ENCODE measurements around the gene CNDP1.
"Not testable (repeated sequence)": the region's sequence is repeated elsewhere in the genome, so short reads cannot be mapped to it uniquely, and the experiment has no call there.

The CNDP1 gene

GRCh38 chr18:74521068-74521725, 13.1 kb upstream of the CNDP1 start:
- no peak for DNase-seq (ENCODE audit: low spot score)

- DNase-seq (ENCODE audit: low spot score): no peak
Measured at GRCh38 chr18:74522635-74523548, 11.4 kb upstream of the CNDP1 start.

DNA sequence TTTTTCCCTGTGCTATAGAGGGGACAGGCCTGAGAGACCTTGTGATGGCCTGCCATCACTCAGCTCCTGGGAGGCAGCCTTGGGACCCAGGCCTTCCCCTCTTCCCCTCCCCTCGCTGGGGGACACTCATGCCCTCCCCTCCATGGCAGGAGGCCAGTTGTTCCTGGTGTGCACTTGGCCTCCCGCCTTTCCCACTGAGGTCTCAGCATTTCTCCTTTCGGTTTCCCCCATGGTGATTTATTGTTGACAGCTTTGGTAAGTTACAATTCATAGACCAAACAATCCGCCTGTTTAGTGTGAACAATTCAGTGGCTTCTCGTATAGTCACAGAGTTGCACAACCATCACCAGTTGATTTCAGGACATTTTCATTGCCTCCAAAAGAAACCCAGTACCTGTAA, 10.2 kb upstream of the CNDP1 start:
- DNase-seq (ENCODE audit: low spot score): no peak

DNA sequence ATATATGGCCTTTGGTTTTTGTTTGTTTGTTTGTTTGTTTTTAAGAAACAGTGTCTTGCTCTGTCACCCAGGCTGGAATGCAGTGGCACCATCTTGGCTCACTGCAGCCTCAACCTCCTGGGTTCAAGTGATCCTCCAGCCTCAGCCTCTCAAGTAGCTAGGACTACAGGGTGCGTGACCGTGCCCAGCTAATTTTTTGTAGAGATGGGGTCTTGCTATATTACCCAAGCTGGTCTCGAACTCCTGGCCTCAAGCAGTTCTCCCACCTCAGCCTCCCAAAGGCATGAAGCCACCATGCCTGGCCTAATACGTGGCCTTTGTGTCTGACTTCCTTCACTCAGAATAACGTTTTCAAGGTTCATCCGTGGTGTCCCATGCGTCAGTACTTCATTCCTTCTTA, 9.4 kb upstream of the CNDP1 start:
- DNase-seq (ENCODE audit: low spot score): not testable (repeated sequence)

GRCh38 chr18:74525741-74526140, 8.6 kb upstream of the CNDP1 start:
- no peak for DNase-seq (ENCODE audit: low spot score)

GRCh38 chr18:74526488-74526887, 7.8 kb upstream of the CNDP1 start:
- DNase-seq (ENCODE audit: low spot score): no peak

GRCh38 chr18:74528478-74528877, 5.8 kb upstream of the CNDP1 start:
- no peak for DNase-seq (ENCODE audit: low spot score)

DNA sequence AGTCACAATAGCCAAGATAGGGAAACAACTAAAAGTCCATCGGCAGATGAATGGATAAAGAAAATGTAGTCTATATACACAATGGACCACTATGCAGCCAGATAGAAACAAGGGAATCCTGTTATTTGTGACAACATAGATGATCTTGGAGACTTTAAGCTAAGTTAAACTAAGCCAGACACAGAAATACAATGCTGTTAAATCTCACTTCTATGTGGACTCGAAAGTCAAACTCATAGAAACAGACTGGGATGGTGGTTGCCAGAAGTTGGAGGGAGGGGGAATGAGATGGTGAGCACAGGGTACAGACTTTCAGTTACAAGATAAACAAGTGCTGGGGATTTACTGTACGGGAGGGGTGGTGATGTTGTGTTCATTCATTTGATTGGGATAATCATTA, 5.4 kb upstream of the CNDP1 start:
- no peak for DNase-seq (ENCODE audit: low spot score)

- DNase-seq (ENCODE audit: low spot score): no peak
Measured at GRCh38 chr18:74529378-74529777, 4.9 kb upstream of the CNDP1 start.

- no peak for DNase-seq (ENCODE audit: low spot score)
Measured at GRCh38 chr18:74529811-74530583, 4.3 kb upstream of the CNDP1 start.

- no peak for DNase-seq (ENCODE audit: low spot score)
Measured at GRCh38 chr18:74530584-74530862, 3.8 kb upstream of the CNDP1 start.

DNA sequence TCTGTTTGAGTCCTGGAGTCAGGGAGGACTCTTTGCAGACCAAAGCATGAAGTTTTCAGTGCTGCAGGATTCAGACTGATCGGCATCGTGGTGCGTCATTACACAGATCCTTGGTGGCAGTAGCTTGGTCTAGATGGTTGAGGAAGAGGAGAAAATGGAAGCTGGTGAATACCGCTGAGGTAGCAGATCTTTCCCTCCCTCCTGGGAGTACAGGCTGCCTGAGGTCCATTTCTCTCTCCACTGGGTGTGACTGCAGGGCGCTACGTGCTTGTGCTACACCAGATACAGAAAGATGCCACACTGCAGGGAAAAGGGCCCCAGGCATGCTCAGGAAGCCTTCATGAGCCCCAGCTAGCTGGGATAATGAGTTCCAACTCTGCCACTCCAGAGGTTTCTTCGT, 3.3 kb upstream of the CNDP1 start:
- DNase-seq (ENCODE audit: low spot score): no peak

- DNase-seq (ENCODE audit: low spot score): no peak
Measured at GRCh38 chr18:74532511-74533025, 1.7 kb upstream of the CNDP1 start.

DNA sequence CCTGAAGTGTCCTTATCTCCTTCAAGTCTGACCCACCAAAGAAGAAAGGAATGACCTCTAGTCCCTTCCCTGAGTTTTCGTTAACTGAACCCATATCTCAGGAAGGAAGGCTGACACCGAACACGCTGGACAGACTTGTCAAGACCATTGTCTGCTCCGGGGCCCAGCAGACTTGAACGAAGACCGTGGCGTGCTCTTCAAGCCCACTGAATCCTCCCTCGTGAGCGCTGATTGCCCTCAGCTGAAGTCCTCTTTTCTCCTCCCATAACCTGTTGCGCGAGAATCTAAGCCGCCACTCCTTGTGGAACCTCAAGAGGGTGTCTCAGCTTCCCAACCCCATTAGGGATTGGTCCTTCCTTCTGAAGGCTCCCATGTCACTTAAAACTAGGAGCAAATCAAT, 634 bp upstream of the CNDP1 start:
- DNase-seq (ENCODE audit: low spot score): no peak

DNA sequence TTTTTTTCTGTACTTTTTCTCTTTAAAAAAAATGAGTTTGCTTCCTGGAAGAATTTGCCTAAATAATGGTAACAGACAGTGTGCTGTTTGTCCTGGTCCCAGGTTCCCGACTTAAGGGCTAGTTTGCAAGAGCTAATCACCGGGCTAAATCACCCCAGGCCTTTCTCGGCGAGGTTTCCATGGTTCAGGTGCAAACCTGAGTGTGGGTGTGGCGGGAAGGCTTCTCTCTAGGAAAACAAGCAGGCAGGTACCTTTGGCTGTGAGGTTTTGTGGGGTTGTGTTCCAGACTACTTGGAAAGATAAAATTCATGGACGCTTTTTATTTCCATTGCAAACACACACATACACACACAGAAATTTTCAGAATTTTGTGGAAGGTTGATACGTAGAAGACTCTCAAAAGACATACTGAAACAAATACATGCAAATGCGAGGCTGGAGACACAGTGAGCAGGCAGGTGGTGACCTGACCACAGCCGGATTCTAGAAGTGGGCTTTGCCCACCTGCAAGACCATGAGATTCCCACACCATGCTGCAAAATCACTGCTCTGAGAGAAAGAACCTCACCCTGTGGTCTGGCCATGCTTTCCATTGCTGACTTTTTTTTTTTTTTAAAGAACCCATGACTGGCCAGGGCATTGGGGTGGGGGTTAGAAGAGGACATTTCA, 815 bp downstream of the CNDP1 start:
- DNase-seq (ENCODE audit: low spot score): no peak

DNA sequence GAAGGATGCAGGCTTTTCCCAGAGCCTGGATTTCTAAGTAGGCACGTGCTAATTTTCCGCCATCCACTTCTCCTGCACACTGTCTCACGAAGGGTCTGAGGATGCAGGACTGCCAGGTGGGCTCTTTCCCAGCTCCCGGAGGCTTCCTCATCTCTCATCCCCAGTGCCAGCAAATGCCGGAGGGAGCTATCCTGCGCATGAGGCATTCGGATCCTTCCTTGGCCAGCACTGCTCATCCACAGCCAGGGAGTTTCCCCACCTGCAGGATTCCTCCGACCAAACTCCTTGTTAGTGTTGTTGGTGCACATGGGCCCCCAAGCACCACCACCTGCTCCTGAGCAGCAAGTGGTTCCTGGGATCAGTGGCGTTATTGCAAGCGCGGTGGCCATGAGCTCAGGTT, 5.0 kb downstream of the CNDP1 start:
- no peak for DNase-seq (ENCODE audit: low spot score)

DNA sequence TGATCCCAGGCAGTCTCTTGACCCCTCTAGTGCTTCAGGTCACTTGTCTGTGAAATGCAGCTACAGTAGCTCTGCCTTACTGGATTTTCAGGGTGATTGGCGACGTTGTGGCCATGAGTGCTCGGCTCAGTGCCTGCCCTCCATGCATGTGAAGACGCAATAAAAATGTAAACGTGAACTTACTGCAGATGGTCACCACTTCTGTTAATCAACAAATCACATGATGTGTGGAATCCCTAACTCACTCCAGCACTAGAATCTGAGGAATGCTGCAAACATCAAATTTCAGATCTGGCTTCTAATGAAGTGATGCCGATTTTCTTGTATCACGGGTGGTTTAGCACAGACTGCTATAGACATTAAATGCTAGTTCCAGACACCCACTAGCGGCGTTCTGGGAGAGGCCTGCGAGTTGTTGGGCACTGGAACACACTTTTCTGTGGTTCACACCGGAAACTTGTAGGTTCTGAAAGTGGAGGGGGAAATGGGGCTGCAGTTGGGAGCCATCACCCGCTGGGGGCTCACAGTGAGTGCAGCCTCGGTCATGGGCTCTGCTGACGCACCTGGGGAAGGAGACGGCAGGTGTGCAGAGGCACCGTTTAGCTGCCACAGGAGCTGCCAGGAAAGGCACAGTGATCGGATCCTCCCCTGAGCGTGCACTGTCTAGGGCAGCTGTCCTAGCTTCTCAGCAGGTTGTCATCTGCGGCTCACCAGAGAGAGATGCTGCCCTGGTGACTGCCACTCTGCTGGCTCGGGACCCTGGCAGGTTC, 6.5 kb downstream of the CNDP1 start:
- no peak for DNase-seq (ENCODE audit: low spot score)

- no peak for DNase-seq (ENCODE audit: low spot score)
Measured at GRCh38 chr18:74541703-74542555, 7.6 kb downstream of the CNDP1 start.

DNA sequence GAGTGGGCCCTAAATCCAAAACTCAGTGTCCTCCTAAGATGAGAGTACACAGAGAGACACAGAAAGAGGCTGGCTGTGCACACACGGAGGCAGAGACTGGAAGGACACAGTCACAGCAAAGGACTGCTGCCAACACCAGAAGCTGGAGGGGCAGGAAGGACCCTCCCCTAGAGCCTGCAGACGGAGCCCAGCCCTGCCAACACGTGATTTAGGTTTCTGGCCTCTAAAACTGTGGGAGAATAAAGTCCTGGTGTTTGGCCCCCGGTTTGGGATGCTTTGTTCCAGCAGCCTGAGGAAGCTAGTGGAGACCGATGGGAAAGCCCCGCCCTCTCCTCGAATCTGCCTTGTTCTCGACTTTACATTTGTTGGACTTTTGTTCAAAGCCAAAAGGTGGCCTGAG, 10.6 kb downstream of the CNDP1 start:
- DNase-seq (ENCODE audit: low spot score): no peak

DNA sequence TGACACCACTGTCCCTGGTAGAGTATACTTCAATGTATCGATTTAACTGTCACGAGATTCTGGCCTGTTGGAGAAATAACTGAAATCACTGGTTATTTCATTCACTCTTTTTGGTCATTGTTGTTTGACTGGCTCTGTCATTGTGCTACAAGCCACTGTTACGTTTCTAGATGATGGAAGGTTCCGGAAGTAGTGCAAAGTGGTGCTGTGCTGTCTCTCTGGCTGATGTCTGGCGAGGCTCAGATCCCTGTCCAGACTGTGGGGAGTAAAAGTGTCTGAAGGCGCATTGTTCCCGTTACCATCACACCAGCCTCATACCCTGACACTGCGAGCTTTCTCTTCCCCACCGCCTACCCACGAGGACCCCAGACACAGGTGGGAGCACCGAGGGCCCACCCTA, 11.7 kb downstream of the CNDP1 start:
- DNase-seq (ENCODE audit: low spot score): no peak
